Neural progenitor cell (in vitro differentiated cells): ENCODE data around the gene INPP4B. TPM values are rescaled to one million over a fixed set of nuclear protein-coding genes. Genes with fewer than 3 reads are reported as not detected.

Source experiments
- DNase-seq: peaks from one replicate; pipeline ENCODE4 v3.0.0-alpha.2; 2016; ENCODE audit warnings: low spot score
- H2AFZ ChIP-seq: fragments of 200-600 bp; sonication (generic); replicated peaks from 2 replicates; pipeline ENCODE4 v1.6.1; 2016; ENCODE audit warnings: antibody characterized with exemption
- H3F3A ChIP-seq: fragments of 200-600 bp; sonication (generic); 2 replicates; pipeline ENCODE4 v1.6.1; 2016; ENCODE audit warnings: antibody characterized with exemption, low read depth
- H3K27ac ChIP-seq: fragments of 200-600 bp; sonication (generic); 2 replicates; pipeline ENCODE4 v1.5.1; 2016; ENCODE audit warnings: mild to moderate bottlenecking
- H3K27me3 ChIP-seq: fragments of 200-600 bp; sonication (generic); 2 replicates; pipeline ENCODE4 v1.6.1; 2016; ENCODE audit warnings: mild to moderate bottlenecking, moderate library complexity
- H3K36me3 ChIP-seq: fragments of 200-600 bp; sonication (generic); 2 replicates; pipeline ENCODE4 v1.5.1; 2016
- H3K4me1 ChIP-seq: fragments of 200-600 bp; sonication (generic); 2 replicates; pipeline ENCODE4 v1.6.1; 2016; ENCODE audit warnings: mixed run types
- H3K4me2 ChIP-seq: fragments of 200-600 bp; sonication (generic); 2 replicates; pipeline ENCODE4 v1.6.1; 2016
- H3K4me3 ChIP-seq: fragments of 200-600 bp; sonication (generic); 2 replicates; pipeline ENCODE4 v1.5.1; 2016
- H3K79me2 ChIP-seq: fragments of 200-600 bp; sonication (generic); 2 replicates; pipeline ENCODE4 v1.6.1; 2016; ENCODE audit warnings: low read depth
- H3K9ac ChIP-seq: fragments of 200-600 bp; sonication (generic); 2 replicates; pipeline ENCODE4 v1.6.1; 2016
- H3K9me3 ChIP-seq: fragments of 200-600 bp; sonication (generic); 2 replicates; pipeline ENCODE4 v1.5.1; 2016; ENCODE audit warnings: low read depth
- H4K20me1 ChIP-seq: fragments of 200-600 bp; sonication (generic); 2 replicates; pipeline ENCODE4 v1.6.1; 2016; ENCODE audit warnings: low read depth
- H3K27ac Mint-ChIP-seq: 3 replicates; pipeline ENCODE4 v1.8.0; 2021; ENCODE audit warnings: mixed read lengths
- H3K27me3 Mint-ChIP-seq: 2 replicates; pipeline ENCODE4 v1.8.0; 2022; ENCODE audit warnings: low read depth, mild to moderate bottlenecking, inconsistent platforms, moderate library complexity, mixed read lengths; ENCODE audit not compliant: insufficient read depth
- H3K36me3 Mint-ChIP-seq: 3 replicates; pipeline ENCODE4 v1.8.0; 2021; ENCODE audit warnings: mixed read lengths
- H3K4me1 Mint-ChIP-seq: 3 replicates; pipeline ENCODE4 v1.8.0; 2021; ENCODE audit warnings: mixed read lengths
- H3K4me3 Mint-ChIP-seq: 3 replicates; pipeline ENCODE4 v1.8.0; 2021; ENCODE audit warnings: mild to moderate bottlenecking, moderate library complexity, mixed read lengths
- H3K9me3 Mint-ChIP-seq: 3 replicates; pipeline ENCODE4 v1.8.0; 2020; ENCODE audit warnings: mixed read lengths
- CTCF ChIP-seq: fragments of 200-600 bp; sonication (generic); IDR thresholded peaks from 2 replicates; pipeline ENCODE4 v1.5.1; 2017; ENCODE audit warnings: antibody characterized with exemption, mild to moderate bottlenecking
- EZH2 ChIP-seq: fragments of 200-600 bp; sonication (generic); IDR thresholded peaks from 2 replicates; pipeline ENCODE4 v1.6.1; 2017; ENCODE audit warnings: antibody characterized with exemption, mild to moderate bottlenecking, moderate library complexity
- EZH2phosphoT487 ChIP-seq: fragments of 200-600 bp; sonication (generic); IDR thresholded peaks from 2 replicates; pipeline ENCODE4 v1.6.1; 2017; ENCODE audit warnings: antibody characterized with exemption
- total RNA-seq: library from RNA; depleted of rRNA; stranded (reverse); fragments of >200 nt; gene quantifications from 2 replicates; pipeline ENCODE4 v1.2.3, GENCODE V29; 2015; ENCODE audit warnings: low replicate concordance

The INPP4B gene
- total RNA-seq, 1 donor from 2014 or later = 1.3 TPM

GRCh38 chr4:142272452-142272851 is 573.6 kb downstream of the INPP4B start:
- no peak overlapping the region for H3K27ac Mint-ChIP-seq
- Histone ChIP-seq H3K27ac (no peak overlapping the region), H4K20me1 (no peaks in the 10 kb centered on the region), H3K4me2 (no peak overlapping the region), H3K4me1 (no peaks in the 10 kb centered on the region), H3K4me3 (no peak overlapping the region), H3K27me3 (no peaks in the 10 kb centered on the region), H3K9ac (no peak overlapping the region), H3F3A (no peaks in the 10 kb centered on the region), H3K36me3 (no peaks in the 10 kb centered on the region), H3K79me2 (no peaks in the 10 kb centered on the region), H2AFZ (no peak overlapping the region), H3K9me3 (no peaks in the 10 kb centered on the region)
- no peaks in the 10 kb centered on the region for H3K27me3 Mint-ChIP-seq
- H3K4me1 Mint-ChIP-seq = no peaks in the 10 kb centered on the region
- no peaks in the 10 kb centered on the region for H3K36me3 Mint-ChIP-seq
- H3K9me3 Mint-ChIP-seq = no peaks in the 10 kb centered on the region
- TF ChIP-seq EZH2 (no peak), CTCF (no peak), EZH2phosphoT487 (no peak)
- H3K4me3 Mint-ChIP-seq = no peak overlapping the region
- no peak for DNase-seq

- no peak overlapping the region for H3K4me3 ChIP-seq
- TF ChIP-seq CTCF (no peak), EZH2phosphoT487 (no peak), EZH2 (no peak)
- H3K4me1 ChIP-seq = no peaks in the 10 kb centered on the region
- Mint-ChIP-seq H3K36me3 (no peaks in the 10 kb centered on the region), H3K4me1 (no peaks in the 10 kb centered on the region), H3K4me3 (no peak overlapping the region), H3K27me3 (no peaks in the 10 kb centered on the region), H3K9me3 (no peaks in the 10 kb centered on the region), H3K27ac (no peak overlapping the region)
- no peaks in the 10 kb centered on the region for H3K9me3 ChIP-seq
- DNase-seq = no peak
- H3K36me3 ChIP-seq = no peaks in the 10 kb centered on the region
- H4K20me1 ChIP-seq = no peaks in the 10 kb centered on the region
- no peaks in the 10 kb centered on the region for H3K79me2 ChIP-seq
- no peaks in the 10 kb centered on the region for H3K27me3 ChIP-seq
- H2AFZ ChIP-seq = no peak overlapping the region
- H3K4me2 ChIP-seq = no peak overlapping the region
- H3K27ac ChIP-seq = no peak overlapping the region
- H3K9ac ChIP-seq = no peak overlapping the region
- H3F3A ChIP-seq = no peaks in the 10 kb centered on the region
Measured at GRCh38 chr4:142271832-142272231, 574.3 kb downstream of the INPP4B start.

- Histone ChIP-seq H3K79me2 (no peaks in the 10 kb centered on the region), H2AFZ (no peak overlapping the region), H3K4me1 (no peaks in the 10 kb centered on the region), H3K9ac (no peak overlapping the region), H3K27me3 (no peaks in the 10 kb centered on the region), H3K27ac (no peak overlapping the region), H3K36me3 (no peaks in the 10 kb centered on the region), H3K4me3 (no peak overlapping the region), H4K20me1 (no peaks in the 10 kb centered on the region), H3K9me3 (no peaks in the 10 kb centered on the region), H3F3A (no peaks in the 10 kb centered on the region), H3K4me2 (no peak overlapping the region)
- Mint-ChIP-seq H3K27ac (no peak overlapping the region), H3K4me1 (peaks cover 2% of the 10 kb centered on the region), H3K9me3 (no peaks in the 10 kb centered on the region), H3K4me3 (no peak overlapping the region), H3K27me3 (no peaks in the 10 kb centered on the region), H3K36me3 (no peaks in the 10 kb centered on the region)
- no peak for DNase-seq
- TF ChIP-seq CTCF = no peak
- no peak for TF ChIP-seq EZH2phosphoT487
- no peak for TF ChIP-seq EZH2
Measured at GRCh38 chr4:142267101-142267500, 579.0 kb downstream of the INPP4B start.

- Histone ChIP-seq H3K4me1 (no peaks in the 10 kb centered on the region), H3K9ac (no peak overlapping the region), H4K20me1 (no peaks in the 10 kb centered on the region), H3K9me3 (no peaks in the 10 kb centered on the region), H3K79me2 (no peaks in the 10 kb centered on the region), H3K27ac (no peak overlapping the region), H2AFZ (no peak overlapping the region), H3K27me3 (no peaks in the 10 kb centered on the region), H3K4me3 (no peak overlapping the region), H3K36me3 (no peaks in the 10 kb centered on the region), H3K4me2 (no peak overlapping the region), H3F3A (no peaks in the 10 kb centered on the region)
- H3K27me3 Mint-ChIP-seq = no peaks in the 10 kb centered on the region
- H3K27ac Mint-ChIP-seq = no peak overlapping the region
- no peaks in the 10 kb centered on the region for H3K36me3 Mint-ChIP-seq
- no peak overlapping the region for H3K4me3 Mint-ChIP-seq
- H3K4me1 Mint-ChIP-seq = peaks cover 2% of the 10 kb centered on the region
- no peak for DNase-seq
- TF ChIP-seq EZH2 = no peak
- no peak for TF ChIP-seq CTCF
- no peak for TF ChIP-seq EZH2phosphoT487
- H3K9me3 Mint-ChIP-seq = no peaks in the 10 kb centered on the region
Measured at GRCh38 chr4:142265946-142266345, 580.2 kb downstream of the INPP4B start.
